T-helper 2 cell treated with Interferon-gamma antibody and Interleukin-4, amounts not matched to agents 5 μg/mL and 100 μg/mL, for 36 hours (primary cell): ENCODE measurements around the gene RASIP1.
A peak's percentile ranks its signal among the peaks of the same experiment; 100 is the strongest.
"Not testable (repeated sequence)": the region's sequence is repeated elsewhere in the genome, so short reads cannot be mapped to it uniquely, and the experiment has no call there.

Experiments used
- DNase-seq: peaks from one replicate; pipeline ENCODE4 v3.0.0; 2021; ENCODE audit warnings: low spot score
- H3K27ac Mint-ChIP-seq: one replicate; pipeline ENCODE4 v1.8.0; 2021; ENCODE audit warnings: mild to moderate bottlenecking, mixed read lengths
- H3K27me3 Mint-ChIP-seq: one replicate; pipeline ENCODE4 v1.8.0; 2021; ENCODE audit warnings: low read depth, mixed read lengths
- H3K36me3 Mint-ChIP-seq: one replicate; pipeline ENCODE4 v1.8.0; 2021; ENCODE audit warnings: low read depth, mixed read lengths
- H3K4me1 Mint-ChIP-seq: one replicate; pipeline ENCODE4 v1.8.0; 2021; ENCODE audit warnings: low read depth, mixed read lengths
- H3K4me3 Mint-ChIP-seq: one replicate; pipeline ENCODE4 v1.8.0; 2022; ENCODE audit warnings: mild to moderate bottlenecking, moderate library complexity, mixed read lengths
- H3K9me3 Mint-ChIP-seq: one replicate; pipeline ENCODE4 v1.8.0; 2021; ENCODE audit warnings: mixed read lengths

The RASIP1 gene

GRCh38 chr19:48765816-48766215, 25.4 kb upstream of the RASIP1 start:
- not testable (repeated sequence) for H3K36me3 Mint-ChIP-seq, H3K4me1 Mint-ChIP-seq

GRCh38 chr19:48760504-48761205, 20.2 kb upstream of the RASIP1 start:
- DNase-seq, result no peak
- peaks cover 7% of the 10 kb centered on the region for H3K4me1 Mint-ChIP-seq
- no peak overlapping the region for H3K27ac Mint-ChIP-seq
- H3K4me3 Mint-ChIP-seq, result peak overlapping the region; percentile 21
- H3K9me3 Mint-ChIP-seq, result no peaks in the 10 kb centered on the region
- H3K36me3 Mint-ChIP-seq, result no peaks in the 10 kb centered on the region
- peaks cover 18% of the 10 kb centered on the region for H3K27me3 Mint-ChIP-seq

More at GRCh38 chr19:48765816-48766215, 25.4 kb upstream of the RASIP1 start:
- not testable (repeated sequence) for H3K4me3 Mint-ChIP-seq, DNase-seq, H3K27ac Mint-ChIP-seq, H3K9me3 Mint-ChIP-seq
- peaks cover 23% of the 10 kb centered on the region for H3K27me3 Mint-ChIP-seq

GRCh38 chr19:48757741-48758144, 17.3 kb upstream of the RASIP1 start:
- Mint-ChIP-seq H3K27ac (no peak overlapping the region), H3K4me1 (peaks cover 13% of the 10 kb centered on the region), H3K27me3 (peaks cover 36% of the 10 kb centered on the region), H3K4me3 (no peak overlapping the region), H3K36me3 (no peaks in the 10 kb centered on the region), H3K9me3 (no peaks in the 10 kb centered on the region)
- no peak for DNase-seq

- H3K27me3 Mint-ChIP-seq, result peaks cover 34% of the 10 kb centered on the region
- no peak overlapping the region for H3K4me3 Mint-ChIP-seq
- H3K36me3 Mint-ChIP-seq, result no peaks in the 10 kb centered on the region
- no peaks in the 10 kb centered on the region for H3K9me3 Mint-ChIP-seq
- H3K27ac Mint-ChIP-seq, result no peak overlapping the region
- no peak for DNase-seq
- H3K4me1 Mint-ChIP-seq, result peaks cover 14% of the 10 kb centered on the region
Observed at GRCh38 chr19:48757089-48757675, 16.8 kb upstream of the RASIP1 start.

- Mint-ChIP-seq H3K36me3 (no peaks in the 10 kb centered on the region), H3K27me3 (peaks cover 37% of the 10 kb centered on the region), H3K4me1 (peaks cover 16% of the 10 kb centered on the region), H3K4me3 (no peak overlapping the region), H3K9me3 (no peaks in the 10 kb centered on the region), H3K27ac (no peak overlapping the region)
- DNase-seq, result no peak
Observed at GRCh38 chr19:48756686-48757085, 16.3 kb upstream of the RASIP1 start.

GRCh38 chr19:48756212-48756611, 15.8 kb upstream of the RASIP1 start:
- no peaks in the 10 kb centered on the region for H3K9me3 Mint-ChIP-seq
- no peak overlapping the region for H3K4me3 Mint-ChIP-seq
- peaks cover 17% of the 10 kb centered on the region for H3K4me1 Mint-ChIP-seq
- H3K27me3 Mint-ChIP-seq, result peaks cover 34% of the 10 kb centered on the region
- H3K27ac Mint-ChIP-seq, result no peak overlapping the region
- DNase-seq, result no peak
- H3K36me3 Mint-ChIP-seq, result no peaks in the 10 kb centered on the region

- no peaks in the 10 kb centered on the region for H3K9me3 Mint-ChIP-seq
- H3K36me3 Mint-ChIP-seq, result no peaks in the 10 kb centered on the region
- no peak overlapping the region for H3K27ac Mint-ChIP-seq
- peaks cover 18% of the 10 kb centered on the region for H3K4me1 Mint-ChIP-seq
- H3K4me3 Mint-ChIP-seq, result no peak overlapping the region
- H3K27me3 Mint-ChIP-seq, result peaks cover 34% of the 10 kb centered on the region
- DNase-seq, result no peak
Observed at GRCh38 chr19:48755787-48756186, 15.4 kb upstream of the RASIP1 start.

- Mint-ChIP-seq H3K9me3 (no peaks in the 10 kb centered on the region), H3K4me3 (no peak within 1 kb of the TSS), H3K4me1 (peaks cover 13% of the 10 kb centered on the region), H3K27me3 (peaks cover 29% of the 10 kb centered on the region), H3K27ac (no peak within 1 kb of the TSS), H3K36me3 (no peaks in the 10 kb centered on the region)
- DNase-seq, result no peak
Observed at GRCh38 chr19:48755084-48755641, 14.8 kb upstream of the RASIP1 start, which contains the start of gene FGF21. FGF21 (plus strand) TSS chr19:48755524; CDS start chr19:48756237, 713 bp downstream.

GRCh38 chr19:48752496-48753365, 12.3 kb upstream of the RASIP1 start, which contains the start of gene FUT1:
FUT1 (minus strand) TSS chr19:48752641; CDS start chr19:48751281, 1,360 bp downstream.
- Mint-ChIP-seq H3K4me1 (peaks cover 15% of the 10 kb centered on the region), H3K27ac (peak within 1 kb of the TSS; percentile 55), H3K27me3 (peaks cover 29% of the 10 kb centered on the region), H3K4me3 (peak within 1 kb of the TSS; percentile 82), H3K9me3 (no peaks in the 10 kb centered on the region), H3K36me3 (no peaks in the 10 kb centered on the region)
- peak; percentile 35 for DNase-seq

- Mint-ChIP-seq H3K27ac (peak overlapping the region; percentile 55), H3K9me3 (no peaks in the 10 kb centered on the region), H3K27me3 (peaks cover 29% of the 10 kb centered on the region), H3K36me3 (no peaks in the 10 kb centered on the region), H3K4me3 (peak overlapping the region; percentile 82), H3K4me1 (peaks cover 17% of the 10 kb centered on the region)
- DNase-seq, result no peak
Observed at GRCh38 chr19:48751845-48752495, 11.6 kb upstream of the RASIP1 start.

GRCh38 chr19:48750771-48751504, 10.5 kb upstream of the RASIP1 start:
- peak overlapping the region; percentile 0 for H3K27ac Mint-ChIP-seq
- peaks cover 20% of the 10 kb centered on the region for H3K4me1 Mint-ChIP-seq
- H3K27me3 Mint-ChIP-seq, result peaks cover 29% of the 10 kb centered on the region
- no peaks in the 10 kb centered on the region for H3K9me3 Mint-ChIP-seq
- no peaks in the 10 kb centered on the region for H3K36me3 Mint-ChIP-seq
- H3K4me3 Mint-ChIP-seq, result peak overlapping the region; percentile 17
- no peak for DNase-seq

GRCh38 chr19:48750351-48750750, 9.9 kb upstream of the RASIP1 start:
- DNase-seq, result no peak
- H3K9me3 Mint-ChIP-seq, result no peaks in the 10 kb centered on the region
- H3K36me3 Mint-ChIP-seq, result no peaks in the 10 kb centered on the region
- H3K27me3 Mint-ChIP-seq, result peaks cover 29% of the 10 kb centered on the region
- no peak overlapping the region for H3K27ac Mint-ChIP-seq
- peaks cover 24% of the 10 kb centered on the region for H3K4me1 Mint-ChIP-seq
- no peak overlapping the region for H3K4me3 Mint-ChIP-seq
